ENCODE results near the gene HIP1.
"Not testable (repeated sequence)": the region's sequence is repeated elsewhere in the genome, so short reads cannot be mapped to it uniquely, and the experiment has no call there.

Gene HIP1

GRCh38 chr7:75686551-75686950 lies 52.2 kb downstream of the HIP1 start:
- no peak for DNase-seq (ENCODE audit: low read depth in 2 of 2)

GRCh38 chr7:75682052-75682451 lies 56.7 kb downstream of the HIP1 start:
- DNase-seq (ENCODE audit: low read depth in 2 of 2): not testable (repeated sequence)

GRCh38 chr7:75679060-75679459 lies 59.7 kb downstream of the HIP1 start:
- no peak for DNase-seq (ENCODE audit: low read depth in 2 of 2)

DNA sequence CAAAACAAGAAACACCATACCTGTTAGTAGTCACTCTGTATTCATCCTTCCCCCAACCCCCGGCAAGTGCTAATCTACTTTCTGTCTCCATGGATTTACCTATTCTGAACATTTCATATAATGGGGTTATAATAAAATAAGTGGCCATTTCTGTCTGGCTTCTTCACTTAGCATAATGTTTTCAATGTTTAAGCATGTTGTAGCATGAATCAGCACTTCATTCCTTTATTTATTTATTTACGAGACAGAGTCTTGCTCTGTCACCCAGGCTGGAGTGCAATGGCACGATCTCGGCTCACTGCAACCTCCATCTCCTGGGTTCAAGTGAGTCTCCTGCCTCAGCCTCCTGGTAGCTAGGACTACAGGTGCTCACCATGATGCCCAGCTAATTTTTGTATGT lies 69.2 kb downstream of the HIP1 start:
- DNase-seq (ENCODE audit: low read depth in 2 of 2): no peak

- DNase-seq (ENCODE audit: low read depth in 2 of 2): no peak
These were observed 70.8 kb downstream of the HIP1 start for GRCh38 chr7:75667938-75668337.

DNA sequence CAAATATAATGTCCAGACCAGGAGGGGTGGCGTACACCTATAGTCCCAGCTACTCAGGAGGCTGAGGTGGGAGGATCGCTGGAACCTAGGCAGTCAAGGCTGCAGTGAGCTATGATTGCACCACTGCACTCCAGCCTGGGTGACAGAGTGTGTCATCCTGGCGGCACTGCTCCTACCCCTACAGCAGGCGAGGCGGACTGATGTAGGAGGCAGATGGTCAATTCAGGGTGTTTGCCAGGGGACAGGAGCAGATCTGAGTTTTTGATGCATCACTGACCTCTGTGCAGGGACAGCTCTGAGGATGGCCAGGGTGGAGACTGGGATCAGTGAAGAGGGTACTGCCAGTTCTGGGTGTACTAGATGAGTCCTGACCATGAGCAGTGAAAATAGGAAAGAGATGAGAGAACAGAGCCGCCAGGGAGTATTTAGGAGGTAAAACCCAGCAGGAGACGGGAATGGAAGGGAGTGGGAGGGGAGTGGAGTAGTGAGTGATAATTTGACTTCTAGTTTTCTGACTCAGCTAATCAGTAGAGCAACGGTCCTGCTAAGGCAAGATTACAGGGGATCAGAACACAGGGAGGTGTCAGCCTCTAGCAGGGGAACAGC lies 75.3 kb downstream of the HIP1 start:
- no peak for DNase-seq (ENCODE audit: low read depth in 2 of 2)

DNA sequence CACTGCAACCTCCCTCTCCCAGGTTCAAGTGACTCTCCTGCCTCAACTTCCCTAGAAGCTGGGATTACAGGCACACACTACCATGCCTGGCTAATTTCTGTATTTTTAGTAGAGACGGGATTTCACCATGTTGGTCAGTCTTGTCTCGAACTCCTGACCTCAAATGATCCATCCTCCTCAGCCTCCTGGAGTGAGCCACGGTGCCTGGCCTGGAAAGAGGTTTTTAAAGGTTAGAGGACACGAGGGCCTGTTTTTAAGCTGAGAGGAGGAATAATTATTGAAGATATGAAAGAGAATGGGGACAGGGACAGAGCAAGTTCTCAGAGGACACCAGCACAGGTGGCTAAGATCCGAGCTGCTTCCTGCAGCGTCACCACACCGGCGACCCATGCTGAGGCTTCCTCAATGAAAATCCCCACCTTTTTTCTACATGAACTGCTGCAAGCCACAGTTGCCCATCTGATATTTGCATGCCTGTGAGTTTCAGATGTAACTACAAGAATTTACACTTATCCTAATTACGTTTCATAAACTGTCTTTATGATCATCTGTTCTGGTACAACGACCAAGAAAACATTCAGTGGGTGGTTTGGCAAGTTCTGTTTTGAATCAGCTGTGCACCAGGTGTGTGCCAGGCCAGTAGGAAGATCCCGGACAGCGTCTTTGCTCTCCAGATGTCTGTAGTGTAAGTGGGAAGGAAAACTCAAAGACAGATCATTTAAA lies 76.0 kb downstream of the HIP1 start:
- DNase-seq (ENCODE audit: low read depth in 2 of 2): no peak

- no peak for DNase-seq (ENCODE audit: low read depth in 2 of 2)
These were observed 78.0 kb downstream of the HIP1 start for GRCh38 chr7:75660566-75661215.

GRCh38 chr7:75658802-75659201 lies 79.9 kb downstream of the HIP1 start:
- DNase-seq (ENCODE audit: low read depth in 2 of 2): no peak

DNA sequence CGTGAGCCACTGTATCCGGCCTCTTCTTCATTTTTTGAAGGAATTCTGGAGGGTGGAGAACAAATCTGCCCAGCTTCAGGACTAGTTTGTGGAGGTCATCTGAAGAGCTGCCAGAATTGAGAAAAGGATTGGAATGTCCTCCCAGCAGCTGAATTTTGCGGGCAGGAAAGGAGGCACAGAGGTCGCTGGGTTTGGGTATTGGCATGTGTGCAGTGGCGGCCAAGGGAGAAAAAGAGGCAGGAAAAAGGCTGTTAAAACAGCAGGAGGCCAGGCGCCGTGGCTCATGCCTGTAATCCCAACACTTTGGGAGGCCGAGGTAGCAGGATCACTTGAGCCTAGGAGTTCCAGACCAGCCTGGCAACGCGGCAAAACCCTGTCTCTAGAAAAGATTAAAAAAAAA lies 80.4 kb downstream of the HIP1 start:
- DNase-seq (ENCODE audit: low read depth in 2 of 2): no peak

DNA sequence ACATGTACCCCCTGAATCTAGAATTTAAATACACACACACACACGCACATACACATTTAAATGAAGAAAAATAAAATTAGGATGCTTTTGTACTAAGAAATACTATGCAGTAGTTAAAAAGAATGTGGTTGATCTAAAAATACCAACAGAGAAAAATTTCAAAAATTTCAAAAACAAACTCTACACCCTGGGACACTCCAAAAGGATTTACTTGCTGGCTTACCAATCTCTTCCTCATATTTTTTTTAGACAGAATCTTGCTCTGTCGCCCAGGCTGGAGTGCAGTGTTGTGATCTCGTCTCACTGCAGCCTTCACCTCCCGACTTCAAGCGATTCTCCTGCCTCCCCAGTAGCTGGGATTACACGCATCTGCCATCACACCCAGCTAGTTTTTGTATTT lies 80.9 kb downstream of the HIP1 start:
- no peak for DNase-seq (ENCODE audit: low read depth in 2 of 2)

DNA sequence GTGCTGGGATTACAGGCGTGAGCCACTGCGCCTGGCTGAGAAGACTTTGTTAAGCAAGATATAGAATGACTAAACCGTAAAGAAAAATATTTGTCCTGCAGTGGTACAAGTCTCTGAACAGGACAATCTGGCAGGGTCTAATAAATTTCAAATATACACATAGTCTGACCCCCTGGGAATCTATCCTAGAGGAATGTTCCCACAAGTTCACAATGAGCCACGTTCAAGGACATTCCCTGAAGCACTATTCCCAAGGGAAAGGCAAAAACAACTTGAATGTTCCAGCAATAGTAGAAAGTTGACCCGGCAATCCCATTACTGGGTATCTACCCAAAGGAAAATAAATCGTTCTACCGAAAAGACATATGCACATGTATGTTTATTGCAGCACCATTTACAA lies 82.0 kb downstream of the HIP1 start:
- DNase-seq (ENCODE audit: low read depth in 2 of 2): no peak

DNA sequence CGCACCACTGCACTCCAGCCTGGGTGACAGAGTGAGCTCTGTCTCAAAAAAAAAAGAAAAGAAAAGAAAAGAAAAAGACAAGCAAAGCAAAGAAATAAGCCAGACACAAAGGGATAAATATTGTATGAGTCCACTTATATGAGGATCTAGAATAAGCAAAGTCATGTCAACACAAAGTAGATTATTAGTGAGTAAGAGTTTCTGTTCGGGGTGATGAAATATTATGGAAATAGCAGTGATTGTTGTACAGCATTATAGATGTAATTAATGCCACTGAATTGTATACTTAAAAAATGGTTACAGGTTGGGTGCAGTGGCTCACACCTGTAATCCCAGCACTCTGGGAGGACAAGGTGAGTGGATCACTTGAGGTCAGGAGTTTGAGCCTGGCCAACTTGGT lies 83.2 kb downstream of the HIP1 start:
- no peak for DNase-seq (ENCODE audit: low read depth in 2 of 2)

GRCh38 chr7:75654855-75655254 lies 83.9 kb downstream of the HIP1 start:
- DNase-seq (ENCODE audit: low read depth in 2 of 2): no peak

DNA sequence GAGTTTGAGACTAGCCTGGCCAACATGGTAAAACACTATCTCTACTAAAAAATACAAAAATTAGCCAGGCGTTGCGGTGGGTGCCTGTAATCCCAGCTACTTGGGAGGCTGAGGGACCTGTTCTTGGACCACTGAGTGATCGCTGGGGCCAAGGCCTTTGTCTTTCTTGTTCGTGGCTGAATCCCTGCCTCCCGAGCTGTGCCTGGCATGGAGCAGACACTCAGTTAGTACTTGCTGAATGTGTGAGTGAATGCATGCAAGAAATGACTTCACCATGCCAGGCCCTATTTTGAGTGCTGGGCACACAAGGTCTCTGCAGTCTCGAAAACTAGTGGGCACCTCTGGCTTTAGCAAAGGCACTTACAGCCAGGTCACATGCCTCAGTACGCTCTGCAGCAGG lies 85.1 kb downstream of the HIP1 start:
- no peak for DNase-seq (ENCODE audit: low read depth in 2 of 2)

DNA sequence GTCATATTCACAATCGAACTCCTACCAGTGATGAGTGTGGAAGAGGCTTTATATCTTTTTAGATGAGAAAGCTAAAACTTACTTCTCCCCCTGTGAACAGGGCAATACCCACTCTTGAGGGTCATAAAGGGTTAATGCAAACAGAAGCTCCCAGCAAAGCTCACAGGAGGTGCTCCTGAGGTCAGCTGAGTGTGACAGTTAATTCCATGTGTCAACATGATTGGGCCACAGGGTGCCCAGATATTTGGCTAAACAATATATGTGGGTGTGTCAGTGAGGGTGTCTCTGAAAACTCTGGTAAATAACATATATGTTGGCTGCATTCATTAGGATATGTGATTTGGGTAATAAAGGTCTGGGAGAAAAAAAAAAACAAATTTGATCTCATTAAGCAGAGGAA lies 86.0 kb downstream of the HIP1 start:
- no peak for DNase-seq (ENCODE audit: low read depth in 2 of 2)

GRCh38 chr7:75650681-75651080 lies 88.1 kb downstream of the HIP1 start:
- no peak for DNase-seq (ENCODE audit: low read depth in 2 of 2)

GRCh38 chr7:75650062-75650461 lies 88.7 kb downstream of the HIP1 start:
- no peak for DNase-seq (ENCODE audit: low read depth in 2 of 2)

- DNase-seq (ENCODE audit: low read depth in 2 of 2): no peak
These were observed 89.3 kb downstream of the HIP1 start for GRCh38 chr7:75649462-75649861.

GRCh38 chr7:75647709-75648438 lies 90.9 kb downstream of the HIP1 start:
- DNase-seq (ENCODE audit: low read depth in 2 of 2): no peak

- DNase-seq (ENCODE audit: low read depth in 2 of 2): no peak
These were observed 92.1 kb downstream of the HIP1 start for GRCh38 chr7:75646571-75647102.

GRCh38 chr7:75645570-75645969 lies 93.2 kb downstream of the HIP1 start:
- no peak for DNase-seq (ENCODE audit: low read depth in 2 of 2)

Data from stimulated activated CD4-positive, alpha-beta T cell treated with anti-CD3 and anti-CD28 coated beads, Interleukin-15, amount 100 ng/mL, for 48 hours (primary cell).